DND-41 (cell line): ENCODE measurements around the gene DUSP28.

Experiments
- ATAC-seq: fragments of 200-7000 bp; cut with Tn5 transposase; 3 replicates; pipeline ENCODE4 v1.9.1; 2021; ENCODE audit warnings: low read depth; ENCODE audit not compliant: insufficient read depth
- DNase-seq: peaks from one replicate; pipeline ENCODE4 v3.0.0-alpha.2; 2020
- H2AFZ ChIP-seq: 2 replicates; pipeline ENCODE4 v1.6.0; 2012; ENCODE audit warnings: low read depth, low read length
- H3K27ac ChIP-seq: 2 replicates; pipeline ENCODE4 v1.5.1; 2012; ENCODE audit warnings: low read length, inconsistent platforms
- H3K27me3 ChIP-seq: fragments of 200-600 bp; sonication (generic); 2 replicates; pipeline ENCODE4 v1.6.0; 2012; ENCODE audit warnings: low read length, mild to moderate bottlenecking, inconsistent platforms; ENCODE audit not compliant: insufficient read depth, poor library complexity
- H3K36me3 ChIP-seq: 2 replicates; pipeline ENCODE4 v1.5.1; 2012; ENCODE audit warnings: low read length, inconsistent platforms; ENCODE audit not compliant: insufficient read depth
- H3K4me1 ChIP-seq: 2 replicates; pipeline ENCODE4 v1.5.1; 2012; ENCODE audit warnings: mild to moderate bottlenecking, low read length; ENCODE audit not compliant: insufficient read depth
- H3K4me2 ChIP-seq: 2 replicates; pipeline ENCODE4 v1.6.0; 2012; ENCODE audit warnings: mild to moderate bottlenecking, moderate library complexity, low read length, inconsistent platforms; ENCODE audit not compliant: insufficient read depth
- H3K4me3 ChIP-seq, 2 experiments: fragments of 200-600 bp in 1 of 2; shearing (Covaris generic) in 1 of 2; 2 replicates each; pipeline ENCODE4 v1.5.1; 2012 to 2016; ENCODE audit warnings: inconsistent platforms in 2 of 2, low read length in 2 of 2, mild to moderate bottlenecking in 2 of 2, low read depth in 1 of 2, moderate library complexity in 1 of 2
- H3K79me2 ChIP-seq: 2 replicates; pipeline ENCODE4 v1.6.0; 2012; ENCODE audit warnings: low read length, inconsistent platforms; ENCODE audit not compliant: insufficient read depth
- H3K9ac ChIP-seq: 2 replicates; pipeline ENCODE4 v1.6.0; 2012; ENCODE audit warnings: low read depth, mild to moderate bottlenecking, inconsistent platforms, low read length, moderate library complexity
- H3K9me3 ChIP-seq: 2 replicates; pipeline ENCODE4 v1.5.1; 2012; ENCODE audit warnings: low read length, moderate library complexity, mild to moderate bottlenecking, inconsistent platforms; ENCODE audit not compliant: insufficient read depth, severe bottlenecking
- H4K20me1 ChIP-seq: 2 replicates; pipeline ENCODE4 v1.6.0; 2012; ENCODE audit warnings: low read length; ENCODE audit not compliant: insufficient read depth
- EZH2 ChIP-seq: IDR thresholded peaks from 3 replicates; pipeline ENCODE4 v1.6.1; 2012; ENCODE audit warnings: borderline replicate concordance, low read depth, mild to moderate bottlenecking, moderate library complexity, low read length, inconsistent platforms; ENCODE audit not compliant: severe bottlenecking
- TF ChIP-seq, protein P1 (sequence below): IDR thresholded peaks from 2 replicates; pipeline ENCODE4 v1.5.1; 2012; ENCODE audit warnings: borderline replicate concordance, low read length, moderate library complexity, mild to moderate bottlenecking; ENCODE audit not compliant: poor library complexity, severe bottlenecking; ENCODE audit errors: extremely low read depth

Gene DUSP28

DNA sequence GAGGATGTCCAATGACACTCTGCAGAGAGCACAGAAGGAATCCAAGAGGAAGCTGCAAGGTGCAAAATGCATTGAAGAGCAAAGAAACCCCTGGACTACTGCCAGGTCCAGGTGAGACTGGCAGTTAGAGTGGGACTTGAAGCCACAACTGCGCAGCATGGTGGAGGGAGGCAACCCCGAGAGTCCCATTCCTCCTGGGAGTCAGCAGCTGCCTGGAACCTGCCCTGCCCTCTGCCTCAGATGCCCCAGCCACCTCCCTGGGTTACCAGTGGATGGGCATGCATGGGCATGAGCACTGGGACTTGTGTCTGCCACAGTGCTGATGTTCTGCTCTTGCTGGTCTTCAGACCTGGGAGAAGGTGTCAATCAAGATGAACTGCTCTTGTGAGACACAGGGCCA is 45.5 kb upstream of the DUSP28 start:
- ATAC-seq, result no peak
- no peak overlapping the region for H3K4me3 ChIP-seq

DNA sequence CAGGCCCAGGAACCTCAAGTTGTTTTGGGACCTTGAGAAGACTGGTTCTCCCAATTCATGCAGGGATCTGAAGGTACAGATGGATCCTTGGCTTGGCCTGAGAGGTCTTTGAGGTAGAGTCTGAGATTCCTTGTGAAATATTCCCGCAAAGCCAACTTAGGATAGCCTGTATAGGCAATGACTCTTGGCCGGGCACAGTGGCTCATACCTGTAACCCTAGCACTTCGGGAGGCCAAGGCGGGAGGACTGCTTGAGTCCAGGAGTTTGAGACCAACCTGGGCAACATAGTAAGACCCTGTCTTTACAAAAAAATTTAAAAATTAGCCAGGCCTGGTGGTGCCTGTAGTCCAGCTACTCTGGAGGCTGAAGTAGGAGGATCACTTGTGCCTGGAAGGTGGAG is 42.8 kb upstream of the DUSP28 start:
- H3K4me1 ChIP-seq, result no peaks in the 10 kb centered on the region
- no peaks in the 10 kb centered on the region for H3K9me3 ChIP-seq
- no peak for ATAC-seq
- TF ChIP-seq EZH2, result no peak
- TF ChIP-seq, protein P1, sequence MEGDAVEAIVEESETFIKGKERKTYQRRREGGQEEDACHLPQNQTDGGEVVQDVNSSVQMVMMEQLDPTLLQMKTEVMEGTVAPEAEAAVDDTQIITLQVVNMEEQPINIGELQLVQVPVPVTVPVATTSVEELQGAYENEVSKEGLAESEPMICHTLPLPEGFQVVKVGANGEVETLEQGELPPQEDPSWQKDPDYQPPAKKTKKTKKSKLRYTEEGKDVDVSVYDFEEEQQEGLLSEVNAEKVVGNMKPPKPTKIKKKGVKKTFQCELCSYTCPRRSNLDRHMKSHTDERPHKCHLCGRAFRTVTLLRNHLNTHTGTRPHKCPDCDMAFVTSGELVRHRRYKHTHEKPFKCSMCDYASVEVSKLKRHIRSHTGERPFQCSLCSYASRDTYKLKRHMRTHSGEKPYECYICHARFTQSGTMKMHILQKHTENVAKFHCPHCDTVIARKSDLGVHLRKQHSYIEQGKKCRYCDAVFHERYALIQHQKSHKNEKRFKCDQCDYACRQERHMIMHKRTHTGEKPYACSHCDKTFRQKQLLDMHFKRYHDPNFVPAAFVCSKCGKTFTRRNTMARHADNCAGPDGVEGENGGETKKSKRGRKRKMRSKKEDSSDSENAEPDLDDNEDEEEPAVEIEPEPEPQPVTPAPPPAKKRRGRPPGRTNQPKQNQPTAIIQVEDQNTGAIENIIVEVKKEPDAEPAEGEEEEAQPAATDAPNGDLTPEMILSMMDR, result no peak
- H2AFZ ChIP-seq, result no peak overlapping the region
- H3K9ac ChIP-seq, result no peak overlapping the region
- no peaks in the 10 kb centered on the region for H3K79me2 ChIP-seq
- no peak overlapping the region for H3K4me3 ChIP-seq
- no peaks in the 10 kb centered on the region for H4K20me1 ChIP-seq
- H3K36me3 ChIP-seq, result peaks cover 41% of the 10 kb centered on the region
- no peak for DNase-seq
- H3K27ac ChIP-seq, result no peak overlapping the region
- H3K4me2 ChIP-seq, result no peak overlapping the region
- H3K27me3 ChIP-seq, result no peaks in the 10 kb centered on the region

More for the DNA sequence above, 45.5 kb upstream of the DUSP28 start:
- Histone ChIP-seq H3K79me2 (no peaks in the 10 kb centered on the region), H4K20me1 (no peaks in the 10 kb centered on the region), H3K9ac (no peak overlapping the region), H3K4me2 (no peak overlapping the region), H3K27ac (no peak overlapping the region), H2AFZ (no peak overlapping the region), H3K36me3 (peaks cover 47% of the 10 kb centered on the region), H3K4me1 (no peaks in the 10 kb centered on the region), H3K9me3 (no peaks in the 10 kb centered on the region), H3K27me3 (no peaks in the 10 kb centered on the region)
- no peak for DNase-seq
- TF ChIP-seq EZH2, result no peak
- TF ChIP-seq, protein P1, result no peak

DNA sequence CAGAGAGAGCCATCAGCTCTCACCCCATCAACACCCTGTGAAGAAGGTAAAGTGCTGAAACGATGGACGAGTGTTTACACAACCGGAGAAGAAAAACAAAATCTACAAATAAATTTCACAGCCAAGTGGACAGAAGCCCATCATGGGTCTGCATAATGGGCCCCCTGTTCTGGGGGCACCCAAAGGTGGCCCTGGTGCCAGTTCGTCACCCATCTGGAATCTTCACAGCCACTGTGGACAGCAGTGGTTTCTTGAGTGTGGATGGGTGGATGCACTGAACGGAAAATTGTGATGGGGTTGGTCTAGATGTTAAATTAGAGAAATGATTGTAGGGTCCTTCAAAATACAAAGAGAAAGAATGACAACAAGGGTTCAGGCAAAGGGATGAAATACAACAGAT is 41.2 kb upstream of the DUSP28 start:
- DNase-seq, result no peak
- Histone ChIP-seq H2AFZ (no peak overlapping the region), H3K79me2 (no peaks in the 10 kb centered on the region), H3K4me2 (no peak overlapping the region), H3K4me3 (no peak overlapping the region), H3K36me3 (peaks cover 47% of the 10 kb centered on the region), H3K27ac (no peak overlapping the region), H3K4me1 (no peaks in the 10 kb centered on the region), H3K27me3 (no peaks in the 10 kb centered on the region), H3K9me3 (no peaks in the 10 kb centered on the region), H4K20me1 (no peaks in the 10 kb centered on the region), H3K9ac (no peak overlapping the region)
- no peak for TF ChIP-seq EZH2
- TF ChIP-seq, protein P1, result no peak
- no peak for ATAC-seq
